ENCODE results near the gene MXD1. TPM values are rescaled to one million over a fixed set of nuclear protein-coding genes. Genes with fewer than 3 reads are reported as not detected.
A peak's percentile ranks its signal among the peaks of the same experiment; 100 is the strongest.
"Not testable (repeated sequence)": the region's sequence is repeated elsewhere in the genome, so short reads cannot be mapped to it uniquely, and the experiment has no call there.

MXD1 gene
- total and polyA plus RNA-seq, 4 donors, result 5.3 to 33.4 (median 16.2) TPM

- whole genome bisulfite sequencing, 2 donors, result 72 to 78% methylated on average over 13 of the region's 13 CpGs
- no peaks in the 10 kb centered on the region for H3K4me1 ChIP-seq (ENCODE audit: control insufficient read depth in 1 of 2, insufficient read depth in 2 of 2, low read length in 2 of 2)
- H3K9me3 ChIP-seq (ENCODE audit: control insufficient read depth, low read length), result no peaks in the 10 kb centered on the region
- intact Hi-C loops (cut with DNase I), result no loop called here
- H3K27me3 ChIP-seq (ENCODE audit: control insufficient read depth in 1 of 2, insufficient read depth in 2 of 2, low read length in 1 of 2), result no peaks in the 10 kb centered on the region
- H3K27ac ChIP-seq (ENCODE audit: low read depth in 1 of 2, low read length in 2 of 2), result no peak overlapping the region
- no peaks in the 10 kb centered on the region for H3K36me3 ChIP-seq (ENCODE audit: control insufficient read depth in 1 of 2, insufficient read depth in 2 of 2, low read length in 1 of 2)
- DNase-seq (no peak), ATAC-seq (ENCODE audit: low FRiP score) (peak; percentile 26)
- H3K4me3 ChIP-seq (ENCODE audit: low read length in 2 of 2), result no peak overlapping the region
Measured at GRCh38 chr2:69946351-69947324, 31.7 kb downstream of the MXD1 start.

GRCh38 chr2:69947325-69947931 is 32.5 kb downstream of the MXD1 start:
- 93 to 96% methylated on average over 4 of the region's 4 CpGs for WGBS, 2 donors
- Histone ChIP-seq H3K4me3 (ENCODE audit: low read length in 2 of 2) (no peak overlapping the region), H3K4me1 (ENCODE audit: control insufficient read depth in 1 of 2, insufficient read depth in 2 of 2, low read length in 2 of 2) (no peaks in the 10 kb centered on the region), H3K9me3 (ENCODE audit: control insufficient read depth, low read length) (no peaks in the 10 kb centered on the region), H3K36me3 (ENCODE audit: control insufficient read depth in 1 of 2, insufficient read depth in 2 of 2, low read length in 1 of 2) (no peaks in the 10 kb centered on the region), H3K27me3 (ENCODE audit: control insufficient read depth in 1 of 2, insufficient read depth in 2 of 2, low read length in 1 of 2) (no peaks in the 10 kb centered on the region), H3K27ac (ENCODE audit: low read depth in 1 of 2, low read length in 2 of 2) (no peak overlapping the region)
- intact Hi-C loops (cut with DNase I), result no loop called here
- DNase-seq (no peak), ATAC-seq (ENCODE audit: low FRiP score) (no peak)

- ATAC-seq (ENCODE audit: low FRiP score), result peak; percentile 45
Measured at GRCh38 chr2:69948032-69948962, 33.4 kb downstream of the MXD1 start.

GRCh38 chr2:69948963-69949645 is 34.2 kb downstream of the MXD1 start:
- no peaks in the 10 kb centered on the region for H3K36me3 ChIP-seq (ENCODE audit: control insufficient read depth in 1 of 2, insufficient read depth in 2 of 2, low read length in 1 of 2)
- 67 to 80% methylated on average over 21 of the region's 21 CpGs for WGBS, 2 donors
- H3K27ac ChIP-seq (ENCODE audit: low read depth in 1 of 2, low read length in 2 of 2), result no peak overlapping the region
- H3K4me3 ChIP-seq (ENCODE audit: low read length in 2 of 2), result no peak overlapping the region
- intact Hi-C loops (cut with DNase I), result no loop called here
- no peaks in the 10 kb centered on the region for H3K27me3 ChIP-seq (ENCODE audit: control insufficient read depth in 1 of 2, insufficient read depth in 2 of 2, low read length in 1 of 2)
- H3K9me3 ChIP-seq (ENCODE audit: control insufficient read depth, low read length), result no peaks in the 10 kb centered on the region
- DNase-seq (no peak), ATAC-seq (ENCODE audit: low FRiP score) (no peak)
- H3K4me1 ChIP-seq (ENCODE audit: control insufficient read depth in 1 of 2, insufficient read depth in 2 of 2, low read length in 2 of 2), result no peaks in the 10 kb centered on the region

More at GRCh38 chr2:69948032-69948962, 33.4 kb downstream of the MXD1 start:
- Histone ChIP-seq H3K36me3 (ENCODE audit: control insufficient read depth in 1 of 2, insufficient read depth in 2 of 2, low read length in 1 of 2) (no peaks in the 10 kb centered on the region), H3K9me3 (ENCODE audit: control insufficient read depth, low read length) (no peaks in the 10 kb centered on the region), H3K4me3 (ENCODE audit: low read length in 2 of 2) (no peak overlapping the region), H3K27me3 (ENCODE audit: control insufficient read depth in 1 of 2, insufficient read depth in 2 of 2, low read length in 1 of 2) (no peaks in the 10 kb centered on the region), H3K4me1 (ENCODE audit: control insufficient read depth in 1 of 2, insufficient read depth in 2 of 2, low read length in 2 of 2) (no peaks in the 10 kb centered on the region), H3K27ac (ENCODE audit: low read depth in 1 of 2, low read length in 2 of 2) (no peak overlapping the region)
- intact Hi-C loops (cut with DNase I), result no loop called here
- no peak for DNase-seq
- 44 to 52% methylated on average over 30 to 35 of the region's 35 CpGs for WGBS, 2 donors

- ATAC-seq (ENCODE audit: low FRiP score) (no peak), DNase-seq (no peak)
- Histone ChIP-seq H3K27me3 (ENCODE audit: control insufficient read depth in 1 of 2, insufficient read depth in 2 of 2, low read length in 1 of 2) (no peaks in the 10 kb centered on the region), H3K9me3 (ENCODE audit: control insufficient read depth, low read length) (no peaks in the 10 kb centered on the region), H3K4me1 (ENCODE audit: control insufficient read depth in 1 of 2, insufficient read depth in 2 of 2, low read length in 2 of 2) (no peaks in the 10 kb centered on the region), H3K4me3 (ENCODE audit: low read length in 2 of 2) (no peak overlapping the region), H3K36me3 (ENCODE audit: control insufficient read depth in 1 of 2, insufficient read depth in 2 of 2, low read length in 1 of 2) (no peaks in the 10 kb centered on the region), H3K27ac (ENCODE audit: low read depth in 1 of 2, low read length in 2 of 2) (no peak overlapping the region)
- 70 to 73% methylated on average over 5 of the region's 5 CpGs for WGBS, 2 donors
- intact Hi-C loops (cut with DNase I), result no loop called here
Measured at GRCh38 chr2:69950241-69950640, 35.3 kb downstream of the MXD1 start.

- H3K27me3 ChIP-seq (ENCODE audit: control insufficient read depth in 1 of 2, insufficient read depth in 2 of 2, low read length in 1 of 2); H3K36me3 ChIP-seq (ENCODE audit: control insufficient read depth in 1 of 2, insufficient read depth in 2 of 2, low read length in 1 of 2); H3K9me3 ChIP-seq (ENCODE audit: control insufficient read depth, low read length); H3K4me1 ChIP-seq (ENCODE audit: control insufficient read depth in 1 of 2, insufficient read depth in 2 of 2, low read length in 2 of 2); DNase-seq; ATAC-seq (ENCODE audit: low FRiP score); H3K4me3 ChIP-seq (ENCODE audit: low read length in 2 of 2); intact Hi-C loops (cut with DNase I); H3K27ac ChIP-seq (ENCODE audit: low read depth in 1 of 2, low read length in 2 of 2): not testable (repeated sequence)
- WGBS, 2 donors, result 97 to 98% methylated on average over 3 of the region's 3 CpGs
Measured at GRCh38 chr2:69950671-69951070, 35.8 kb downstream of the MXD1 start.

GRCh38 chr2:69952336-69953115 is 37.6 kb downstream of the MXD1 start:
- DNase-seq (no peak), ATAC-seq (ENCODE audit: low FRiP score) (no peak)
- Histone ChIP-seq H3K27me3 (ENCODE audit: control insufficient read depth in 1 of 2, insufficient read depth in 2 of 2, low read length in 1 of 2) (no peaks in the 10 kb centered on the region), H3K36me3 (ENCODE audit: control insufficient read depth in 1 of 2, insufficient read depth in 2 of 2, low read length in 1 of 2) (no peaks in the 10 kb centered on the region), H3K9me3 (ENCODE audit: control insufficient read depth, low read length) (no peaks in the 10 kb centered on the region), H3K4me1 (ENCODE audit: control insufficient read depth in 1 of 2, insufficient read depth in 2 of 2, low read length in 2 of 2) (no peaks in the 10 kb centered on the region), H3K4me3 (ENCODE audit: low read length in 2 of 2) (no peak overlapping the region), H3K27ac (ENCODE audit: low read depth in 1 of 2, low read length in 2 of 2) (no peak overlapping the region)
- intact Hi-C loops (cut with DNase I), result no loop called here
- 83 to 86% methylated on average over 6 of the region's 6 CpGs for WGBS, 2 donors

All from aorta (tissue), 5 donors.